Measurements from ENCODE around the gene TDRD10.

GRCh38 chr1:154485910-154486496 is 16.0 kb upstream of the TDRD10 start:
- TF ChIP-seq RXRA (IDR thresholded peaks at IDR 0.05) (peak in 1 of 2 donors; percentile 34), CTCF (IDR thresholded peaks at IDR 0.05; ENCODE audit: low read depth, low read length, missing input control) (no peak), EGR1 (IDR thresholded peaks at IDR 0.05; ENCODE audit: low read depth in 2 of 2) (no peak), HNF4G (IDR thresholded peaks at IDR 0.05) (peak; percentile 18), REST (IDR thresholded peaks at IDR 0.05) (no peak), GABPA (IDR thresholded peaks at IDR 0.05 in 1 of 2, conservative IDR thresholded peaks at IDR 0.05 in 1 of 2) (no peak)
- TF ChIP-seq, protein P1, sequence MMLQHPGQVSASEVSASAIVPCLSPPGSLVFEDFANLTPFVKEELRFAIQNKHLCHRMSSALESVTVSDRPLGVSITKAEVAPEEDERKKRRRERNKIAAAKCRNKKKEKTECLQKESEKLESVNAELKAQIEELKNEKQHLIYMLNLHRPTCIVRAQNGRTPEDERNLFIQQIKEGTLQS (IDR thresholded peaks at IDR 0.05), result no peak

Data from liver (tissue), 3 donors.